ENCODE measurements around the gene MYEOV.
A peak's percentile ranks its signal among the peaks of the same experiment; 100 is the strongest.

Gene MYEOV

DNA sequence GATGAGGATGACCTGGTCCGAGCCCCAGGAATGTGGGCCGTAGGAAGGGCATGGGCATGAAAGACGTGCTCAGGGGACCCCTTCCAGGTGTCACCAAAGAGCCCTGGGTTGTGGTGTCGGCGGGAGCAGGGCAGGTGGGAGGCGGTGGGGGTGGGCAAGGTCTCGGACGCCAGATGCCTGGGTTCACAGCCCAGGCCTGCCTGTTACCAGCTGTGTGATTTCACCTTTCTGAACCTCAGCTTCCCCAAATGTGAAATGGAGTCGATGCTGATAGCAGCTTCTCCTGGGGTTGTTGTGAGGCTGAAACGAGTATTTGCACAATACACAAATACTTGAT lies 42.9 kb upstream of the MYEOV start:
- H3K4me3 ChIP-seq (ENCODE audit: low read length), result no peak overlapping the region
- TF ChIP-seq, protein P1, sequence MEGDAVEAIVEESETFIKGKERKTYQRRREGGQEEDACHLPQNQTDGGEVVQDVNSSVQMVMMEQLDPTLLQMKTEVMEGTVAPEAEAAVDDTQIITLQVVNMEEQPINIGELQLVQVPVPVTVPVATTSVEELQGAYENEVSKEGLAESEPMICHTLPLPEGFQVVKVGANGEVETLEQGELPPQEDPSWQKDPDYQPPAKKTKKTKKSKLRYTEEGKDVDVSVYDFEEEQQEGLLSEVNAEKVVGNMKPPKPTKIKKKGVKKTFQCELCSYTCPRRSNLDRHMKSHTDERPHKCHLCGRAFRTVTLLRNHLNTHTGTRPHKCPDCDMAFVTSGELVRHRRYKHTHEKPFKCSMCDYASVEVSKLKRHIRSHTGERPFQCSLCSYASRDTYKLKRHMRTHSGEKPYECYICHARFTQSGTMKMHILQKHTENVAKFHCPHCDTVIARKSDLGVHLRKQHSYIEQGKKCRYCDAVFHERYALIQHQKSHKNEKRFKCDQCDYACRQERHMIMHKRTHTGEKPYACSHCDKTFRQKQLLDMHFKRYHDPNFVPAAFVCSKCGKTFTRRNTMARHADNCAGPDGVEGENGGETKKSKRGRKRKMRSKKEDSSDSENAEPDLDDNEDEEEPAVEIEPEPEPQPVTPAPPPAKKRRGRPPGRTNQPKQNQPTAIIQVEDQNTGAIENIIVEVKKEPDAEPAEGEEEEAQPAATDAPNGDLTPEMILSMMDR (conservative IDR thresholded peaks at IDR 0.05; ENCODE audit: low read length), result no peak
- DNase-seq (ENCODE audit: low read depth), result no peak

GRCh38 chr11:69251639-69252489 lies 42.1 kb upstream of the MYEOV start:
- TF ChIP-seq, protein P1 (conservative IDR thresholded peaks at IDR 0.05; ENCODE audit: low read length), result no peak
- no peak overlapping the region for H3K4me3 ChIP-seq (ENCODE audit: low read length)
- DNase-seq (ENCODE audit: low read depth), result no peak

GRCh38 chr11:69252490-69252837 lies 41.5 kb upstream of the MYEOV start:
- TF ChIP-seq, protein P1 (conservative IDR thresholded peaks at IDR 0.05; ENCODE audit: low read length), result no peak
- DNase-seq (ENCODE audit: low read depth), result peak; percentile 42
- H3K4me3 ChIP-seq (ENCODE audit: low read length), result no peak overlapping the region

DNA sequence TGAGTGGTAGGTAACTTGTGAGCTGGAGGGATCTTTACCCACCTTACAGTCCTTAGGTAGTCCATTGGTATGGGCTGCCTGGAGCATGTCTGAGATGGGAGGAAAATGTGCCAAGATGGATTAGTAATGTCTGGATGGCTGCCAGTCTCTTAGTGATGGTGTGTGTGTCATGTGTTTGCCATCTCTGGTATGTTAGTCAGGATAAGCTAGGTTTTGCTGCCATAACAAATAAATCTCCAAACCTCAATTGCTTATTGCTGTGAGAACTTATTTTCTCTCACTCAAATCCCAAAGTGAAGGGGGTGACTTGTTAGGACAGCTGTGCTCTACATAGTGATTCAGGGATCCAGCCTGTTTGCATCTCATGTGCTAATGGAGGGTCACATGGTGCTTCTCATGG lies 40.9 kb upstream of the MYEOV start:
- no peak overlapping the region for H3K4me3 ChIP-seq (ENCODE audit: low read length)
- TF ChIP-seq, protein P1 (conservative IDR thresholded peaks at IDR 0.05; ENCODE audit: low read length), result no peak
- peak; percentile 74 for DNase-seq (ENCODE audit: low read depth)

DNA sequence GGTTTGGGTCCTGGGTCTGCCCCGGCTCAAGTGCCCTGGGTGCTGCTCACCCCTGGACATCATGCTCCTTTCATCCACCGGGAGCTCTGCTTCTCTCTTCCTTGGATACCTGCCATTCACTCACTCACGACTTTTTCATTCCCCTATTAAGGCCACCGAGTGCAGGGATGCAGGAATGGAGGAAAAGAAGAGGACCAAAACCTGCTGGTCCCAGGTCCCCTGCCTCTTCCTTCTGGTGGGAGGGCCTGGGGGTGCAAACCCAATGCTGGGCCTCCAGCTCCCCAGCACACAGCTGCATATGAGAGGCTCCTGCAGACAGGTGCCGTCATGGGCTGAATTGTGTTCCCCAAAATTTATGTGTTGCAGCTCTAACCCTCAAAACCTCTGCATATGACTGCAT lies 36.8 kb upstream of the MYEOV start:
- TF ChIP-seq, protein P1 (conservative IDR thresholded peaks at IDR 0.05; ENCODE audit: low read length), result no peak
- no peak for DNase-seq (ENCODE audit: low read depth)

GRCh38 chr11:69257838-69258658 lies 35.9 kb upstream of the MYEOV start:
- TF ChIP-seq, protein P1 (conservative IDR thresholded peaks at IDR 0.05; ENCODE audit: low read length), result no peak
- no peak for DNase-seq (ENCODE audit: low read depth)
- no peak overlapping the region for H3K4me3 ChIP-seq (ENCODE audit: low read length)

More for the DNA sequence above, 36.8 kb upstream of the MYEOV start:
- H3K4me3 ChIP-seq (ENCODE audit: low read length), result no peak overlapping the region
